GM12891 (cell line): ENCODE results near the gene DGKZ.

Source experiments
- PAX5 ChIP-seq: IDR thresholded peaks from 2 replicates; pipeline ENCODE4 v1.6.1; 2011; ENCODE audit warnings: low read length, moderate library complexity, mild to moderate bottlenecking; ENCODE audit not compliant: insufficient read depth, severe bottlenecking
- POLR2A ChIP-seq: IDR thresholded peaks from 2 replicates; pipeline ENCODE4 v1.6.1; 2011; ENCODE audit warnings: low read depth, low read length, control low read depth
- POLR2AphosphoS5 ChIP-seq: IDR thresholded peaks from 2 replicates; pipeline ENCODE4 v1.6.1; 2011; ENCODE audit warnings: low read depth, low read length, control low read depth
- POU2F2 ChIP-seq: IDR thresholded peaks from 2 replicates; pipeline ENCODE4 v1.6.1; 2011; ENCODE audit warnings: low read depth, mild to moderate bottlenecking, control low read depth, low read length, moderate library complexity
- SPI1 ChIP-seq: IDR thresholded peaks from 2 replicates; pipeline ENCODE4 v1.6.1; 2011; ENCODE audit warnings: low read depth, low read length, control low read depth
- TAF1 ChIP-seq: IDR thresholded peaks from 2 replicates; pipeline ENCODE4 v1.6.1; 2011; ENCODE audit warnings: low read depth, low read length, control low read depth

DNA sequence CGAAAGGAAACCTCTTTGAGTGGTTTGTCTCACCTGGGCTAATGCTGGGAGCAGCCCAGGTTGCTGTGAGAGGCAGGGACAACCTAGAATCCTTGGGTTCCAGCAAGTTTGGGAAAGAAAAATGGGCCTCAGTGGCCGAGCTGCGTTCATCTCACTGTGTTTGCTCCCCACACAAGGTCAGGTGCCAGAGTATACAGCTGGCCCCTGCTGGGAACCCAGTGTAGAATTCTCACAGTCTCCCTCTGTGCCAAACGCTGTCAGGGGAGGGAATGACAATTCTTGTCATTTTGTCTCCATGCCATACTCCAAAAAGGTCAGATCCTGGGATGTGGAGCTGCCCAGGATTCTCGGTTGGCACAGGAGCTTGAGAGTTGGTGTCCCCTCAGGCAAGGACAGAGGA lies 4.3 kb downstream of the DGKZ start:
- TF ChIP-seq TAF1 (no peak), POLR2A (no peak), POLR2AphosphoS5 (no peak), SPI1 (no peak), POU2F2 (no peak), PAX5 (no peak)
